OCI-LY3 (cell line): ENCODE measurements around the gene EEF2.

Experiments
- H2AFZ ChIP-seq: fragments of 200-600, 300-600 bp; shearing (Covaris generic); 2 replicates; pipeline ENCODE4 v1.6.0; 2014; ENCODE audit warnings: antibody characterized with exemption, low read depth, low read length
- H3K27ac ChIP-seq: fragments of 200-600, 300-600 bp; sonication (generic); 2 replicates; pipeline ENCODE4 v1.5.1; 2014; ENCODE audit warnings: mild to moderate bottlenecking, low read length, moderate library complexity, mixed read lengths
- H3K27me3 ChIP-seq: fragments of 200-600, 300-600 bp; sonication (generic); 2 replicates; pipeline ENCODE4 v1.6.1; 2014; ENCODE audit warnings: low read depth, low read length, mixed read lengths
- H3K36me3 ChIP-seq: fragments of 200-600, 300-600 bp; sonication (generic); replicated peaks from 2 replicates; pipeline ENCODE3; 2014; ENCODE audit warnings: low read depth, low read length, mixed read lengths
- H3K4me1 ChIP-seq: fragments of 300-600, 200-600 bp; sonication (generic); 2 replicates; pipeline ENCODE4 v1.6.1; 2014; ENCODE audit warnings: low read length, mixed read lengths
- H3K4me2 ChIP-seq: fragments of 200-600, 300-600 bp; sonication (generic); 2 replicates; pipeline ENCODE4 v1.6.1; 2014; ENCODE audit warnings: low read length, mixed read lengths
- H3K4me3 ChIP-seq: fragments of 300-600, 200-600 bp; sonication (generic); 2 replicates; pipeline ENCODE4 v1.5.1; 2014; ENCODE audit warnings: antibody characterized with exemption, mild to moderate bottlenecking, low read length, moderate library complexity
- H3K79me2 ChIP-seq: fragments of 300-600, 200-600 bp; shearing (Covaris generic); 2 replicates; pipeline ENCODE4 v1.6.1; 2014; ENCODE audit warnings: mild to moderate bottlenecking, low read length, mixed read lengths
- H3K9ac ChIP-seq: fragments of 300-600, 200-600 bp; shearing (Covaris generic); 2 replicates; pipeline ENCODE4 v1.6.0; 2014; ENCODE audit warnings: mild to moderate bottlenecking, low read length, moderate library complexity
- H3K9me3 ChIP-seq: fragments of 200-600, 300-600 bp; shearing (Covaris generic); 2 replicates; pipeline ENCODE4 v1.6.1; 2014; ENCODE audit warnings: low read length, mixed read lengths; ENCODE audit not compliant: insufficient read depth
- H4K20me1 ChIP-seq: fragments of 200-600, 300-600 bp; sonication (generic); 2 replicates; pipeline ENCODE4 v1.6.1; 2016; ENCODE audit warnings: low read length, mixed read lengths; ENCODE audit not compliant: insufficient read depth
- CTCF ChIP-seq: fragments of 200-600, 300-600 bp; sonication (generic); IDR thresholded peaks from 2 replicates; pipeline ENCODE4 v1.5.1; 2014; ENCODE audit warnings: antibody characterized with exemption, low read length, low read depth
- EZH2phosphoT487 ChIP-seq: fragments of 200-600 bp; shearing (Covaris generic); IDR thresholded peaks from 2 replicates; pipeline ENCODE4 v1.6.1; 2018; ENCODE audit warnings: antibody characterized with exemption, mixed run types, low read depth

Gene EEF2

GRCh38 chr19:4029247-4029614 is 44.0 kb upstream of the EEF2 start:
- no peak overlapping the region for H3K4me3 ChIP-seq
- H3K79me2 ChIP-seq: no peaks in the 10 kb centered on the region
- no peaks in the 10 kb centered on the region for H3K27me3 ChIP-seq
- H4K20me1 ChIP-seq: no peaks in the 10 kb centered on the region
- no peak overlapping the region for H2AFZ ChIP-seq
- H3K9ac ChIP-seq: no peak overlapping the region
- H3K4me2 ChIP-seq: no peak overlapping the region
- no peaks in the 10 kb centered on the region for H3K4me1 ChIP-seq
- H3K36me3 ChIP-seq: peaks cover 15% of the 10 kb centered on the region
- H3K9me3 ChIP-seq: no peaks in the 10 kb centered on the region
- TF ChIP-seq CTCF: no peak
- TF ChIP-seq EZH2phosphoT487: no peak
- no peak overlapping the region for H3K27ac ChIP-seq

GRCh38 chr19:4028334-4029246 is 43.3 kb upstream of the EEF2 start:
- Histone ChIP-seq H3K36me3 (peaks cover 13% of the 10 kb centered on the region), H3K9me3 (no peaks in the 10 kb centered on the region), H3K4me3 (no peak overlapping the region), H3K9ac (no peak overlapping the region), H3K27ac (no peak overlapping the region), H2AFZ (no peak overlapping the region), H3K27me3 (no peaks in the 10 kb centered on the region), H3K4me1 (no peaks in the 10 kb centered on the region), H3K79me2 (peaks cover 2% of the 10 kb centered on the region; the same call in 1 of the 2 replicates), H4K20me1 (no peaks in the 10 kb centered on the region), H3K4me2 (no peak overlapping the region)
- TF ChIP-seq CTCF (no peak), EZH2phosphoT487 (no peak)

GRCh38 chr19:4027146-4027545 is 41.9 kb upstream of the EEF2 start:
- Histone ChIP-seq H3K9me3 (no peaks in the 10 kb centered on the region), H2AFZ (no peak overlapping the region), H3K4me2 (no peak overlapping the region), H3K9ac (no peak overlapping the region), H3K4me3 (no peak overlapping the region), H3K4me1 (no peaks in the 10 kb centered on the region), H3K27me3 (no peaks in the 10 kb centered on the region), H3K36me3 (peaks cover 14% of the 10 kb centered on the region), H3K79me2 (peaks cover 12% of the 10 kb centered on the region; the same call in 1 of the 2 replicates), H4K20me1 (no peaks in the 10 kb centered on the region), H3K27ac (no peak overlapping the region)
- TF ChIP-seq EZH2phosphoT487 (no peak), CTCF (no peak)

GRCh38 chr19:4025317-4025716 is 40.1 kb upstream of the EEF2 start:
- Histone ChIP-seq H2AFZ (no peak overlapping the region), H3K4me1 (no peaks in the 10 kb centered on the region), H3K79me2 (peaks cover 22% of the 10 kb centered on the region; the same call in 1 of the 2 replicates), H3K36me3 (peaks cover 22% of the 10 kb centered on the region), H3K9me3 (no peaks in the 10 kb centered on the region), H4K20me1 (no peaks in the 10 kb centered on the region; the same call in 1 of the 2 replicates), H3K27ac (no peak overlapping the region), H3K4me3 (no peak overlapping the region), H3K27me3 (no peaks in the 10 kb centered on the region), H3K4me2 (no peak overlapping the region), H3K9ac (no peak overlapping the region)
- no peak for TF ChIP-seq CTCF
- TF ChIP-seq EZH2phosphoT487: no peak
